GM21619 (cell line): ENCODE data around the gene MUC5AC.
"Not testable (repeated sequence)": the region's sequence is repeated elsewhere in the genome, so short reads cannot be mapped to it uniquely, and the experiment has no call there.

Experiments
- ATAC-seq: cut with Tn5 transposase; IDR thresholded peaks from one replicate; pipeline ENCODE4 v1.9.1; 2021; ENCODE audit not compliant: unreplicated experiment

MUC5AC gene

DNA sequence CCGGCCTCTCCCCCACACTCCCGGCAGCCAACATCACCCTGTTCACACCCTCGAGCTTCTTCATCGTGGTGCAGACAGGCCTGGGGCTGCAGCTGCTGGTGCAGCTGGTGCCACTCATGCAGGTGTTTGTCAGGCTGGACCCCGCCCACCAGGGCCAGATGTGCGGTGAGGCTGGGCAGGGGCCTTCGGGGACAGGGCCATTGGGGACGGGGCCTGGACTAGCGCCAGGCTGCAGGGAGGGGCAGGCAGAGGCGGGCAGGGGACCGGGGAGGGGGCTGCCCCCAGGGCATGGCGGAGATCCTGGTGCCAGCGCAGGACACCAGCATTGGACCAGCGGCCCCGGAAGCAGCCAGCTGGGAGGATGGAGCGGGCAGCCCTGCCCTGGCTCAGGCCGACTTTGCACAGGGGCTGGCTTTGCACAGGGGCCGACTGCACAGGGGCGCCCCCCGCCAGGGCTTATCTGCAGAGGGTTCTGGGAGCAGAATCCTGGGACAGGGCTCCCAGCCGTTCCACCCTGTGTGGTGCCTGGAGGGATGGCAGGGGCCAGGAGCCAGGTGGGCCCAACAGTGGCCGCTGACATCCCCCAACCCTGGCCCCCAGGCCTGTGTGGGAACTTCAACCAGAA, 73.8 kb downstream of the MUC5AC start:
- no peak for ATAC-seq

DNA sequence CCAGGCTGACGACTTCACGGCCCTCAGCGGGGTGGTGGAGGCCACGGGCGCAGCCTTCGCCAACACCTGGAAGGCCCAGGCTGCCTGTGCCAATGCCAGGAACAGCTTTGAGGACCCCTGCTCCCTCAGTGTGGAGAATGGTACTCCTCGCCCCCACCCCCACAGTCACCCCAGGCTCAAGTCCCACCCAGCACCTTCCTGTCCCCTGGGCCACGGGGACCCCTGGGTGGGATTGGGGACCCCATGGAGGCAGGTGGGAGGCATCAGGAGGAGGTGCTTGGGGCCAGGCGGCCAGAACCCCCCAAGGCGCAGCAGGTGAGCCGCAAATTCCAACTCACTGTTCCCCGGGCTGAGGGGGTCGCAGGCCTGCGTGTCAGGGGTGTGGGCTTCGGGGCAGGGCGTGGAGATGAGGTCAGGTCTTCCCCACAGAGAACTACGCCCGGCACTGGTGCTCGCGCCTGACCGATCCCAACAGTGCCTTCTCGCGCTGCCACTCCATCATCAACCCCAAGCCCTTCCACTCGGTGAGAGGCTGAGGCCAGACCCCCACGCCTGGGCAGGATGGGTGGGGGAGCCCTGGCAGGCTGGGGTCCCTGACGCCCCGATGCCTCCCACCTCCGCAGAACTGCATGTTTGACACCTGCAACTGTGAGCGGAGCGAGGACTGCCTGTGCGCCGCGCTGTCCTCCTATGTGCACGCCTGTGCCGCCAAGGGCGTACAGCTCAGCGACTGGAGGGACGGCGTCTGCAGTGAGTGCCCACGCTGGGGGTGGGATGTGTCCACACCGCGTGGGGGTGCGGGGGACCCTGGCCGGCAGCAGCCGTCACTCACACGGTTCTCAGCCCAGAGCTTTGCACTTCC, 74.5 kb downstream of the MUC5AC start:
- no peak for ATAC-seq

DNA sequence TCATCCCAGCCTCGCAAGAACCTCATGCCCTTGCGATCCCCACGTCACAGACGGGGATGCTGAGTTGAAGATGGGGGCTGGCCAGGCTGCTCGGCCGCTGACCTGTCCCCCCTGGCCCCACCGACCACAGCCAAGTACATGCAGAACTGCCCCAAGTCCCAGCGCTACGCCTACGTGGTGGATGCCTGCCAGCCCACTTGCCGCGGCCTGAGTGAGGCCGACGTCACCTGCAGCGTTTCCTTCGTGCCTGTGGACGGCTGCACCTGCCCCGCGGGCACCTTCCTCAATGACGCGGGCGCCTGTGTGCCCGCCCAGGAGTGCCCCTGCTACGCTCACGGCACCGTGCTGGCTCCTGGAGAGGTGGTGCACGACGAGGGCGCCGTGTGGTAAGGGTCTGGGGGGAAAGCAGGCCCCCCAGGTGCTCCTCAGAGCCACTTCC, 75.1 kb downstream of the MUC5AC start:
- ATAC-seq: no peak

- no peak for ATAC-seq
These were observed 75.7 kb downstream of the MUC5AC start for GRCh38 chr11:1233351-1234053.

DNA sequence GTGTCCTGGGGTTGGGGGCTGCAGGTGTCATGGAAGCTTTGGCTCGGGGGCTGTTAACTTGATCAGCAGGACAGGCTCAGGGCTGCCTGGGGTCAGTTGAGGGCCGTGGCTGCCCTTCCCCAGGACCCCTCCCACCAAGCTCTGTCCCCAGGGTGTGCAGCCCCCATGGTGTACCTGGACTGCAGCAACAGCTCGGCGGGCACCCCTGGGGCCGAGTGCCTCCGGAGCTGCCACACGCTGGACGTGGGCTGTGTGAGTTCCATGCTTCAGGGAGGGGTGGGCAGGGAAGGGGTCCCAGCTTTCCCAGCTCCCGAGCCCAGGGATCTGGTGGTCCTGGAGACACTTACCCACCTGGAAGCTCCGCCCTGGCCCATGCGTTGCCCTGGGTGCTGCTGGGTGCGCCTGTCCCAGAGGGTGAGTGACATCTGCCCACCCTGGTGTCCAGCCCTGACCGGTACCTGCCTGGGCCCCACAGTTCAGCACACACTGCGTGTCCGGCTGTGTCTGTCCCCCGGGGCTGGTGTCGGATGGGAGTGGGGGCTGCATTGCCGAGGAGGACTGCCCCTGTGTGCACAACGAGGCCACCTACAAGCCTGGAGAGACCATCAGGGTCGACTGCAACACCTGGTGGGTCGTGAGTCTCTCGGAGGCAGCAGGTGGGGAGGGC, 76.4 kb downstream of the MUC5AC start:
- no peak for ATAC-seq

- ATAC-seq: no peak
These were observed 77.1 kb downstream of the MUC5AC start for GRCh38 chr11:1234771-1235305.

- no peak for ATAC-seq
These were observed 77.7 kb downstream of the MUC5AC start for GRCh38 chr11:1235306-1235900.

DNA sequence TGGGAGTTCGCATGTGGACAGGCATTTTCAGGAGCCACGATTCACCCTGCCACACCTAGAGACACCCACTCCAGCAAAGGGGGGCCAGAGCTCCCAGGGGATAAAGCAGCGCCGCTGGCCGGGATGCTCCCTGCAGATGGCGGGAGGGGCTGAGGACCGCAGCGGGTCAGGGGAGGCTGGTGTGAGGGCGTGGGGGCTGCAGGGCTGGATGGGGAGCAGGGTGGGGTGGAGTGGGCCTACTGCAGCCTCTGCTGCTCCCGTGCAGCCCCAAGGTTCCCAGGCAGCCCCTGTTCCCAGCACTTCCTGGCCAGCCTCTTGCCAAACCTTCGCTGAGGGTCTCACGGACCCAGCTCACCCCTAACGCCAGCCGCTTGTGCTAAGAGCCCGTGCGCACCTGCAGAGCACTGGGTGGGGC, 78.2 kb downstream of the MUC5AC start:
- no peak for ATAC-seq

GRCh38 chr11:1236316-1237127, 78.8 kb downstream of the MUC5AC start:
- ATAC-seq: no peak

DNA sequence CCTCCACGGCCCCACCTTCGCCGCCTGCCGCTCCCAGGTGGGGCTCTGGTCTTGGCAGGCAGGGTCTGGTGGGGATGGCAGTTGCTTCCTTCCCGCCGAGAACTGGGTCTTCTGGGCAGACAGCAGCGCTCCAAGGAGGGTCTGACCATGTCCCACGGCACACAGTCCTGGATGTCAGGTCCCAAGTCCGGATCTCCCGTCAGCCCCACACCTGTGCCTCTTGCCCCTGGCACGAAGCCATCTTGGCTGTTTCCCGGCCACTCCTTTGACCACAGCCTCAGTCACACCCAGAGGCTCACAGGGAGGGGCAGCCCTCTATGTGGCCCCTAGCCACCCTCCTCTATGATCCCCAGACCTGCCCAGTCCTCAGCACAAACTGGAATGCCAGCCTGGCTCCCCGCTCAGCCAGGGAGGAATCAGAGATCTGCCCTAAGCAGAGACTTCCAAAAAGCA, 79.4 kb downstream of the MUC5AC start:
- ATAC-seq: no peak

DNA sequence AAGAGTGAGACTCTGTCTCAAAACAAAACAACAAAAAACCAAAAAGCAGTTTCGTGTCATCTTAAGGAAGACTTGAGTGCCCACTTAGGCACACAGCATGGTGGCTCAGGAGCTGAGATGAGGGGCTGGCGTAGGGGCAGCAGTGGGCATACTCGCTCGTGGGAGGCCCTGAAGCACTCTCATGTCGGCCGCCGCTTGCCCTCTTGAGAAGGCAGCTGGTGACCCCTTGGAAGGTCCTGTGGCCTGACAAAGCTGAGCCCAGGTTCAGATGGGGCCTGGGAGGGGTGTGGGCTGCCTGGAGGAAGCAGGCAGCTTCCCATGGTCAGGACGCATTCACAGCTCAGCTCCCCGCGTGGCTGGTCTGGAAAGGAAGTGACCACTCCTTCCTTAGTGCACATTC, 80.1 kb downstream of the MUC5AC start:
- ATAC-seq: no peak

GRCh38 chr11:1238767-1239595, 81.2 kb downstream of the MUC5AC start:
- ATAC-seq: no peak

GRCh38 chr11:1239596-1240205, 81.9 kb downstream of the MUC5AC start:
- no peak for ATAC-seq

DNA sequence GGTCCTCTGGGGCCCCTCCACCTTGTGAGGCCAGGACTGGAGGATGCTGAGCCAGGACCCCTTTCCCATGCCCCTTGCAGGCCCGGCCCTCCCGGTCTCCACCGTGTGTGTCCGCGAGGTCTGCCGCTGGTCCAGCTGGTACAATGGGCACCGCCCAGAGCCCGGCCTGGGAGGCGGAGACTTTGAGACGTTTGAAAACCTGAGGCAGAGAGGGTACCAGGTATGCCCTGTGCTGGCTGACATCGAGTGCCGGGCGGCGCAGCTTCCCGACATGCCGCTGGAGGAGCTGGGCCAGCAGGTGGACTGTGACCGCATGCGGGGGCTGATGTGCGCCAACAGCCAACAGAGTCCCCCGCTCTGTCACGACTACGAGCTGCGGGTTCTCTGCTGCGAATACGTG, 83.0 kb downstream of the MUC5AC start:
- no peak for ATAC-seq

DNA sequence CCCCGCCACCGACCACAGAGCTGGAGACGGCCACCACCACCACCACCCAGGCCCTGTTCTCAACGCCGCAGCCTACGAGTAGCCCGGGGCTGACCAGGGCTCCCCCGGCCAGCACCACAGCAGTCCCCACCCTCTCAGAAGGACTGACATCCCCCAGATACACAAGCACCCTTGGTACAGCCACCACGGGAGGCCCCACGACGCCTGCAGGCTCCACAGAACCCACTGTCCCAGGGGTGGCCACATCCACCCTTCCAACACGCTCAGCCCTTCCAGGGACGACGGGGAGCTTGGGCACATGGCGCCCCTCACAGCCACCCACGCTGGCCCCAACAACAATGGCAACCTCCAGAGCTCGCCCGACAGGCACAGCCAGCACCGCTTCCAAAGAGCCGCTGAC, 84.0 kb downstream of the MUC5AC start:
- no peak for ATAC-seq

DNA sequence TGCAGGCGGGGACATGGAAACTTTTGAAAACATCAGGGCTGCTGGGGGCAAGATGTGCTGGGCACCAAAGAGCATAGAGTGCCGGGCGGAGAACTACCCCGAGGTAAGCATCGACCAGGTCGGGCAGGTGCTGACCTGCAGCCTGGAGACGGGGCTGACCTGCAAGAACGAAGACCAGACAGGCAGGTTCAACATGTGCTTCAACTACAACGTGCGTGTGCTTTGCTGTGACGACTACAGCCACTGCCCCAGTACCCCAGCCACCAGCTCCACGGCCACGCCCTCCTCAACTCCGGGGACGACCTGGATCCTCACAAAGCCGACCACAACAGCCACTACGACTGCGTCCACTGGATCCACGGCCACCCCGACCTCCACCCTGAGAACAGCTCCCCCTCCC, 84.5 kb downstream of the MUC5AC start:
- ATAC-seq: no peak

DNA sequence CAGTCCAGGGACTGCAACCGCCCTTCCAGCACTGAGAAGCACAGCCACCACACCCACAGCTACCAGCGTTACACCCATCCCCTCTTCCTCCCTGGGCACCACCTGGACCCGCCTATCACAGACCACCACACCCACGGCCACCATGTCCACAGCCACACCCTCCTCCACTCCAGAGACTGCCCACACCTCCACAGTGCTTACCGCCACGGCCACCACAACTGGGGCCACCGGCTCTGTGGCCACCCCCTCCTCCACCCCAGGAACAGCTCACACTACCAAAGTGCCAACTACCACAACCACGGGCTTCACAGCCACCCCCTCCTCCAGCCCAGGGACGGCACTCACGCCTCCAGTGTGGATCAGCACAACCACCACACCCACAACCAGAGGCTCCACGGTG, 85.0 kb downstream of the MUC5AC start:
- not testable (repeated sequence) for ATAC-seq

GRCh38 chr11:1243521-1243920, 85.8 kb downstream of the MUC5AC start:
- not testable (repeated sequence) for ATAC-seq
